Stimulated activated CD8-positive, alpha-beta memory T cell treated with anti-CD3 and anti-CD28 coated beads, Interleukin-7, amount 100 ng/mL, for 48 hours (primary cell): ENCODE measurements around the gene TTI1.

Experiments used
- DNase-seq, 2 donors: peaks; one replicate each; pipeline ENCODE4 v3.0.0-alpha.2; 2020; ENCODE audit warnings: low read depth in 1 of 2; ENCODE audit errors: extremely low read depth in 1 of 2

Gene TTI1

DNA sequence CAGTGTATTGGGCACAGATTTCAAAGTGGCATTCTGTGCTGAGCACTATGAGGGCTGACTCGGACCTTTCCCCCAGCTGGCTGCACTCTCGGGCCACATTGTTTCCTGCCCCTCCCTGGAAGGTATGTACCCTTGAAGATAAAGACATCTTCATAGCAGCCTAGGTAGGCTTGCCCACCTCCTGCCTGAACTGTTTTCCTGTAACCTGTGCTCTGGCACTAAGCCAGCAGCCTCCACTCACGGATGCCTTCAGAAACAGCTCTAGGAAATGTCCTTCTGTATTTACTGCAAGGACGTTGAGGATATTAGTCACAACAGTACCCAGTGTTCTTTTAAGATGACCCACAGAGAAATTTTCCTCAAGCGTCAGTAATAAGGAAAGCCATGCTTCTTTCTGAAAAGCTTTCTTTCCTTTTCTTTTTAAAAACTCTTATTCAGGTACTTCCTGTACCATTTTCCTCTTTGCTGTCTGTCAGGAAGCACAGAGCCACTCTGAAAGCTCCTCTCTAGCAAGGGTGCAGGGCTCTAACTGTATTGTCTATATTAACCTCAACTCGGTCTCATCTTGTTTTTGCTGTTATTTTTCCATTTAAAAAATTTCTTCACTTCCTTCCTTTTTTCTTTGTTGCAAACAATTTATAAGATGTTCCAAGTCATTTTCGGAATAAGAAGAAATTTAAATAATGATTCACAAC is 43.5 kb downstream of the TTI1 start:
- DNase-seq, result no peak

DNA sequence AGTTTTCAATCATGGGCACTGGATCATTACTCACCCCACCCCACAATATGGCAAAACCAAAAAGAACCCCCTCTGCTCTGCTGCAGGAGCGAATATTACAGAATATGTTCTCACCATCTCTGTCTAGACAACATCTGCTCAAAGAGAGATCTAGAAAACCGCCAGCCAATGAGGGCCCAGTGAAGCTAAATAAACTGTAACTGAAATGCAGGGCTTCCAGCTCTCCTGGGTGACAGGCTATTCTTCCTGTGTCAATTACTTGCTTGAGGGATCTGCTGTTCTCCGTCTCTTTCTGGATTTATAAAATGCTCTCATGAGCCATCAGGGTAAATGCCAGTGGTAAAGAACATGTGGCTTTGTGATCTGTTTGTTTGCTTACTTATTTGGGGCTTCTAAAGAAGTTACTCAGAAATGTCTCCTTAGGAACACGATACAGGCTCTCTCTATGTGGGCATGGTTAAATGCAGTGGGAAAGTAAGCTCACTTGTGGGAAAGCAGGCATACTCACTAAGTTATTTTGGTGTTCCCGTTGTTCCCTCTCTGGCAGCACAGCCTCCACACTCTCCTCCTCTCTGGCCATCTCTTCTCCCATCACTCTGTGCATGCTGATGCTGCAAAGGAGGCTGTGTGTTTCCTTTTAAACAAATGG is 44.8 kb downstream of the TTI1 start:
- no peak for DNase-seq

- DNase-seq, result no peak
These were observed 45.5 kb downstream of the TTI1 start for GRCh38 chr20:37987602-37988290.

DNA sequence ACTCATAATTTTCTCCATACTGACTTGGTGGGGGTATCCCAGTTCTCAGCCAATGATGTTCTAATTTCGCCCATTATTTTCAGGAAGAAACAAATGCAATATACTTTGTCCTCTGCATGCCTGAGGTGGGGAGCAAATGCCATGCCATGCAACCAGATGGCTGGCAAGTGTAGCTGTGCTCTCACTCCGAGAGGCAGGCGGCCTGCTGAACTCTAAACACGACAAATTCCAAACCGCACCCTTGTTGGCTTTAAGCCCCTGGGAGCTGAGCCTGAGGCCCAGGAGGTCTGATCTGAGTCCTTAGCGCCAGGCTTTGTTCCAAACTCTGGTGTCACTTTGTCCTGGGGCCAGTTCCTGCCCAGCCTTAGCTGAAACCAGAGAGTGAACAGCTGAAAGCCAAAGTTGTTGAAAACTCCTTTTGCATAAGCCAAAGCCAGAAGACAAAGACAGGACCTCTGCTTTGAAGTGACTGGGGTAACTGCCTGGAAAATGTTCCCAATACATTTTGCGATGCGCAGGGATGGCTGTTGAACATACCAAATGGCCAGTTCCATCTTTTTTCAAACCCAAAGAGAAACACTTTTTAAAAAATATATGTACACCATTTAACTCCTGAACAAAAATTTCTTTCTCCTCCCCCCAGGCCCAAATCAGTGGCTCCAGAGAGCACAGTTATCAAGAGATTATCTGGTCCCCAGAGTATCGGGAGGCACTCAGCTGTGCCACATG is 46.2 kb downstream of the TTI1 start:
- DNase-seq, result no peak

- DNase-seq, result no peak
These were observed 47.0 kb downstream of the TTI1 start for GRCh38 chr20:37986044-37986858.

DNA sequence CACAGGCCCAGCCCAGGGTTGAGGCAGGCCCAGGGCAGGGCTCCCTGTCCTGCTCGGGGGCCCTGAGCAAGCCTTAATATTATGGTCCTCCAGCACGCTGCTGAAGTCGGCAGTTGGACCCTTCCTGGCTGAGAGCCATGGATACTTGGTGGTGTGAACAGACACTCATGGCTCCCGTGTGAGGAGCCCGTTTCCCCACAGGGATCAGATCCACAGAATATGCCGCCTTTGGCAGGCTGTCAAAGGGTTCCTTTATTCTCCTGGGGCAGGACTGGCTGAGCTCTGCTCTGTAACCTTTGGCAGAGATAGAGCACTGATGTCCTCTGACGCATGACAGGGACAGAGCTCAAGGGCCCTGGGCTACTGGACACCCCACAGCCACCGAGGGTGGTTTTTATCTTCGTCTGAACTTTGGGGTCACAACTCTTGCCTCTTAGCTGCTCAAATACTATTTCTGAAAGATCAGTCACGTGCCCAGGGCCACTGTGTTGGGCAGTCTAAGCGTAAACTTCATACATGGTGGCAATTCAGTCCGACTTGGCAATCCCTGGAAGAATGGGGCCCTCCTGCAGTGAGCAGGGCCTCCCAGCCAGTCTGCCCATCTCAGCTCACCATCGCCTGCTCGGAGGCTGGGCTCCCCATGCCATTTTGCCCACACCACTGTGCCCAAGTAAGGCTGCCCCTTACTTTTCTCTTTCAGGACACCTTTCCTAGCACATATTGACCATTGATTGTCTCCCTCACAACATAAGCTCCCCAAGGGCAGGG is 49.1 kb downstream of the TTI1 start:
- no peak for DNase-seq

DNA sequence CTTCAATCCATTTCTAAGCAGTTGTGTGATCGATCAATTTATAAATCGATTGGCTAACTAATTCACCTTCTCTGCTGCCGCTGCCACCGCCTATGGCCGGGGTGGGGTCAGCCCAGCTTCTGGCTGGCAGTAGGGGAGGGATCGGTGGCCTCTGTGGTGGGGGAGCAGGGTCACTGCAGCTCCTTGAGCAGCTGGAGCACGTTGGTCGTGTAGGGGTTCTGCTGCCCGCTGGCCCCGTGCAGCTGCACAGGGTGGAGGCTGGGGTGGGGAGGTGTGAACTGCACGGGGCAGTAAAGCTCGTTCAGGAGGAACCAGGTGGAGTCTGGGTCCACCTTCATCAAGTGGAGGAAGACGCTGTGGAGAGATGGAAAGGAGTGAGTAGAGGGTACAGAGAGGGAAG is 50.0 kb downstream of the TTI1 start:
- DNase-seq, result no peak

- DNase-seq, result no peak
These were observed 51.7 kb downstream of the TTI1 start for GRCh38 chr20:37981568-37981967.

DNA sequence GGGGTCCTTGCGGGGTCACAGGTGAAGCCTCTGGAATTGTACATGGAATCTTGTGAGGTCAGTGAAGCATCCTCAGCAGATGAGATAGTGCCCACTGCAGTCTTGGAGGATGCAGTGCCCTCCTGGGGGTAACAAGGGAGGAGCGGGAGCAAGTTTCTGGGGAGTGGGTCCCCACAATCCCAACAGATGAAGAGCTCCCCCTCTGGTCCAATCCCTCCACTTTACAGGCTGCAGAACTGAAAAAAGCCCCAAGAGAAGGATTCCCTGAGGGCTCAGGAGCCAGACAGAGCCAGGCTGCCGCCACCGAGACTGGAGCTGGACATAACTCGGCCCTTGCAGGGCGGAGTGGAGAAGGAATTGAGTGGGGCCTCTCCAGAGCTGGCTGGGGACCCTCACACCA is 52.4 kb downstream of the TTI1 start:
- DNase-seq, result no peak

DNA sequence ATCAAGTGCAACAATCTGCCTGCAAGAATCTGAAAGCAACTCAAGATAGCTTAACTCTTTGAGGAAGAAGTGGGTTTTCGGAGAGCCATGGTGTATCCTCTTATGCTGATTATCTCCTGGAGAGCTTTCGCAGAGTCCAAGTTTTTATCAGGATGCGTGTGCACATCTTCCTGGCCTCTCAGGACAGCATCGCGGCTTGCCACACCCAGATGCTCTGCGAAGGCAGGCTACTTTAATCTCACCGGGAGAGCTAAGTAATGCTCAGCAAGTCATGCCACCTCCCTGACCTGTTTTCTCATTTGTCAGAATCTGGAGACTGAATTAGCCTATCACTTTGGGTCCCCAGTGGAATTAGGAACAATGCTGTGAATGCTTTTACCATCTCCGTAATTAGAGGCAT is 52.9 kb downstream of the TTI1 start:
- no peak for DNase-seq

- no peak for DNase-seq
These were observed 54.0 kb downstream of the TTI1 start for GRCh38 chr20:37979021-37979985.

DNA sequence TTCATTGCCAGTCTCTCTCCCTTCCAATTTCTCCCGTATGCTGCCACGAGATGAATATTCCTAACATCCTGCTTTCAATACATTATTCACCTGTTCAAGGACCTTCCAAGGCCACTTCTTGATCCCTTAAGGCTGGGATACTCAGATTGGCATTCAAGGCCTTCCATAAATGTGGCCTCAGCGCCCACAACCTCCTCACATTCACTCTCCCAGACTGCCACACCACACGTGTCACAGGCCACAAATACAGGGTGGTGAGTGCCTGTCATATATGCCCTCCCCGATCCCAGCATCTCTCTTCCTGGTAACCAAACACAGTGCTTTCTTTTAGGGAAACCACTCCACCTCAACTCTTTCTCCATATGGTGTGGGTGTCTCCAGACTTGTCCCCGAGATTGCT is 55.5 kb downstream of the TTI1 start:
- no peak for DNase-seq

DNA sequence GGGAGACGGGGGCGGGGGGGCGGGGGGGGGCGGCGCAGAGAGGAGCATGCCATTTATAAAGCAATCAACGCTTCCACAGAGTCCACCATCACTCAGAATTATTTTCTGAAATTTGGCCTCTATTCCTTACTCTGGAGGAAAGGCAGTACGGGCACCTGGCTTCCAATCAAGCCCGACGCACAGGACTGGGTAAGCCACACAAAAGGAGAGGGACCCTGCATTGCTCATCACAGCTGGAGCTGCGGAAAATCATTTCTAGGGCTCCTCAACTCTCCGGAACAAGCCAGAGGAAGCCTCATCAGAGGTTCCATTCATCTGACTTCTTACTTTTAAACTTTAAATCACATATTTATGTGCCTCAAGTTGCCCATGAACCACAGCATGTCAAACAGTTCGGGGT is 55.9 kb downstream of the TTI1 start:
- DNase-seq, result no peak

DNA sequence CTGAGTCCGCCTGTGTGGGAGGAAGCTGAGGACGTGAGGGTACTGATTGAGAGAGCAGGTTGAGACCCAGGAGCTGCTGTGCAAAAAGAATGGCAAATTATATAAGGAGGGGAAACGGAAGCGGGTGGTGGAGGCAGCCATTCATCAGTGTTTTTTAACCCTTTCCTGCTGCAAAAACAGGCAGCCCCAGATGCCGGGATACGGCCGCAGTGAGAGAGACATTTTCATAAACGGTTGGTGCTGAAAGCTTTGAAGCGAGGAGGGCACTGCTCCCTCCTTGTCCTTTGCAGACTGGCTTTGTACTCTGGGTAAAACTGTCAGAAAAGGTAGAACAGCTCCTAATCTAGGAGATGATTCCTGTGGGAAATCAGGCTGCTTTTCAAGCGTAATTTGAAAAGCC is 56.4 kb downstream of the TTI1 start:
- DNase-seq, result no peak

DNA sequence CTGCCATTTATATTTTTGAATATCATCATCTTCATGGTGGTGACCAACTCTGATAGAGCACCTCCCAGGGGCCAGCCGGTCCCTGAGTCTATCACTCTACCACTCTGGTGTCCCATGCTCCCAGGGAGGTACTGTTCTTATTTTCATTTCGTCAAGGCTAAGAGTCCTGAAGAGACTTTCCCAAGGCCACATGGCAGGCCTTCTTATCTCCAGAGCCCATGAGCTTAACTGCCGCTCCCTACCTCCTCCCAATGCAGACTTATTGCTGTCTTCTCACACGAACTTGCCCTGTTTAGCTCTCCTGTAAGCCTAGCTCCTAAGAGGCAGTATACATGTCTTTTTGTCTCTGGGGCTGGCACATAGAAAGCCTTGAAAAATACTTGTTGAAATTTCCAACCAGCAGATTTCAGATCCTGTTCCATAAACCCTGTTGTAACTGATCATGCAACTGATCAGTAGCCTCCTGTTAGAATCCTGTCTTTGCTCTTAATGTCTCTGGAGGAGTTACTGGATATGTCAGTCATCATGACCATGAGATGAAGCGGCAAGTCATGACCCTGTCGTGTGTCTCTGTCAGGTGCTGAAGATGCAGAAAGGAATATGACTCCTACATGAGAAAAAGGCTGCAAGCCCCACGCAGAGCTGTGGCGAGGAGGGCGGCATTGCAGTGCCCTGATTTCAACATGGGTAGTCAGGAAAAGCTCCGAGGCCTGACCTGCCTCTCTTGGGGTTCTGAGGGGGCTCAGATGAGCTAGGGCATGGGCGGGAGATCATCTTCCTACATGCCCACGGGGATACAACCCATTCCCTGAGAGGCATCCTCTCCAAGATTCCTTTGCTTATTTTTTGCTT is 60.0 kb downstream of the TTI1 start:
- no peak for DNase-seq

DNA sequence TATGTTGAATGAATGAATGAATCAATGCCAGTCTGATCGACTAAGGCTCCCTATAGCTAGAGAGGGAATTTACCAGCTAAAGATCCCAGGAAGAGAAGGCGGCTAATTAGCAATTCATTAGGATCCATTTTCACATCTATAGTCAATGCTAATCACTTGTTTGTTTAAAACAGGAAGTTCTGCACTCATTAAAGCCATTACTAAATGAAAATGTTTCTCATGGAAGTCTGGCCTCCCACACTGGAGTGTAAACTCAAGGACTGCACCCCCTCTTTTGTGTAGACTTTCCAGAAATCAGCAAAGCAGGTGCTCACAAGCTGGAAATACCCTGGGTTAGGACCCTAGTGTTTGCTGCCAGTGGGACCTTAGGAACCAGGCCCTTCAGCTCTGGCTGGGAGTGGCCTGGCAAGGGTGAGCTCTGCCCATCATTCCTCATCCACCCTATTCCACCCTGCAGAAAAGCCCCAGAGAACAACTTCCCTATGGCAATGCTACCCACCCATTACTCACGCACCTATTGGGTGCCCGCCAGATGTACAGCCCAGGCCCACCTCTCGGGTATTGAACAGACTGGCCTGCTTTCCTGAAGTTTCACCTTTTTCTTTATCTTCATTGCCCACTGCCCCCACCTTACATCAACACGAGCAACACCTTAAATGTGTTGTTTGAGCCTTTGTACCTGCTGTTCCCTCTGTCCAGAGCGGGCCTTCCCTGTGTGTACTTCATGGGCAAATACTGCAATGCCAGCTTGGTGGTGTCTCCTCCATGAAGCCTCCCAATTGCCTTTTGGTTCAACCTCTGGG is 60.8 kb downstream of the TTI1 start:
- no peak for DNase-seq

DNA sequence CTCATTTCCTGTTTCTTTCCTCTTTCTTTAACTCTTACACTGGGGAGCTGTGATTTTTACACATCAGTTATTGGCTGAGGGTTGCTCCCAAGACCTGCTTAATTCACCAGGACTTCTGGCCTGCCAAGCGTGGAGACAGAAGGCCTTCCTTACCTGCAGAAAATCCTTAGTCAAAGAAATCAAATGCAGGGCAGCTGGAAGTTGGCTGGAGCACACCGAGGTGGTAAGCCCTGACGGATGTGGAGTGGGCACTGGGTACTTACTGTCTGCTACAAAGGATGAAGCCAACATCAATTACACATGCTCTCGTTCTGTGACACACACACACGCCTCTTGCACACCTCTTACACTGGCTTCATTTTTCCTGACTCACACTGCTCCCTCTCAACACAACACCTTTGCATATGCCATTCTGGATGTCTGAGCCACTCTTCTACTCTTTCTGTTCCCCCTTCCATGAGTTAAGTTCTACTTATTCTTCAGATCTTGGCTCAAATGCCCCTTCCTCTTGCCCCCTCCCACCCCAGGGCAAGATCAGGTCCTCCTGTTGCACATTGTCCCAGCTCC is 61.6 kb downstream of the TTI1 start:
- DNase-seq, result no peak
